HCT116 (cell line): ENCODE results near the gene SEC24C. TPM values are rescaled to one million over a fixed set of nuclear protein-coding genes. Genes with fewer than 3 reads are reported as not detected.

Source experiments
- ATAC-seq: fragments of 200-7000 bp; cut with Tn5 transposase; 2 replicates; pipeline ENCODE4 v1.9.1; 2020; ENCODE audit warnings: mild to moderate bottlenecking, moderate library complexity
- BruUV-seq: library from RNA; stranded (reverse); fragments of 400-500 nt; replicated peaks from 2 replicates; lab custom pipeline; 2021; lab: Mats Ljungman, UMichigan
- CTCF ChIA-PET: fragments of 300-600 bp; sonication (Branson Sonifier 250); formaldehyde crosslinking; loops from one replicate; lab custom pipeline; 2021; ENCODE audit warnings: antibody characterized with exemption; lab: Charles Lee
- POLR2A ChIA-PET: fragments of 300-600, 350-600 bp; sonication (Branson Sonifier 250); formaldehyde crosslinking; loops from one replicate; lab custom pipeline; 2021; ENCODE audit warnings: antibody characterized with exemption; lab: Charles Lee
- RAD21 ChIA-PET, 2 experiments: fragments of 300-600 bp; sonication (Branson Sonifier 250); formaldehyde crosslinking; loops; one replicate each; lab custom pipeline; 2023; ENCODE audit warnings: low total read pairs in 2 of 2; ENCODE audit not compliant: uncharacterized antibody in 2 of 2, unreplicated experiment in 2 of 2, low non-redundant PET in 1 of 2; lab: Charles Lee
- DNase-seq: peaks from one replicate; pipeline ENCODE4 v3.0.0-alpha.2; 2010; ENCODE audit warnings: low read depth, low spot score
- H2AFZ ChIP-seq: fragments of 200-600 bp; shearing (Covaris generic), sonication (generic); 2 replicates; pipeline ENCODE4 v1.6.1; 2017; ENCODE audit warnings: low read depth, mixed run types, mixed read lengths, antibody characterized with exemption, low read length; ENCODE audit not compliant: poor library complexity, severe bottlenecking
- H3K27ac ChIP-seq: 2 replicates; pipeline ENCODE4 v1.5.1; 2012; ENCODE audit warnings: low read depth, low read length
- H3K27me3 ChIP-seq: fragments of 200-600 bp; sonication (generic); 2 replicates; pipeline ENCODE4 v1.6.1; 2016; ENCODE audit warnings: mixed run types, low read length, mixed read lengths; ENCODE audit not compliant: insufficient read depth
- H3K36me3 ChIP-seq, 2 experiments: fragments of 200-500 bp in 1 of 2; fragments of 200-600 bp in 1 of 2; sonication (Bioruptor generic) in 1 of 2; sonication (generic) in 1 of 2; 2 replicates each; pipeline versions ENCODE4 v1.5.1 to v1.6.1; 2014 to 2016; ENCODE audit warnings: low read length in 2 of 2, inconsistent platforms in 1 of 2, mixed read lengths in 1 of 2, mixed run types in 1 of 2; ENCODE audit not compliant: insufficient read depth in 2 of 2, control insufficient read depth in 1 of 2
- H3K4me1 ChIP-seq, 2 experiments: fragments of 200-600 bp in 1 of 2; sonication (generic) in 1 of 2; 2 replicates each; pipeline versions ENCODE4 v1.5.1 to v1.6.1; 2012 to 2017; ENCODE audit warnings: low read length in 2 of 2, inconsistent platforms in 1 of 2, mild to moderate bottlenecking in 1 of 2, mixed read lengths in 1 of 2, mixed run types in 1 of 2, moderate library complexity in 1 of 2; ENCODE audit not compliant: insufficient read depth in 2 of 2, control insufficient read depth in 1 of 2
- H3K4me2 ChIP-seq: fragments of 200-600 bp; sonication (generic); 2 replicates; pipeline ENCODE4 v1.6.1; 2017; ENCODE audit warnings: mixed run types, low read length, mixed read lengths
- H3K4me3 ChIP-seq, 2 experiments: fragments of 200-600 bp in 1 of 2; sonication (generic) in 1 of 2; replicated peaks in 1 of 2; 2 replicates each; pipeline ENCODE4 v1.5.1; 2011 to 2016; ENCODE audit warnings: low read length in 2 of 2, control low read depth in 1 of 2, low read depth in 1 of 2, mild to moderate bottlenecking in 1 of 2, mixed read lengths in 1 of 2, mixed run types in 1 of 2
- H3K79me2 ChIP-seq: fragments of 200-600 bp; sonication (generic); 2 replicates; pipeline ENCODE4 v1.6.1; 2017; ENCODE audit warnings: mild to moderate bottlenecking, mixed run types, low read length, moderate library complexity, mixed read lengths; ENCODE audit not compliant: insufficient read depth
- H3K9ac ChIP-seq: fragments of 200-600 bp; sonication (generic); 2 replicates; pipeline ENCODE4 v1.6.1; 2016; ENCODE audit warnings: low read length, mixed read lengths
- H3K9me2 ChIP-seq: fragments of 200-600 bp; sonication (generic), shearing (Covaris generic); 2 replicates; pipeline ENCODE4 v1.6.1; 2017; ENCODE audit warnings: mixed run types, mild to moderate bottlenecking, moderate library complexity; ENCODE audit not compliant: insufficient read depth
- H3K9me3 ChIP-seq, 2 experiments: fragments of 200-500 bp in 1 of 2; fragments of 200-600 bp in 1 of 2; sonication (Bioruptor generic) in 1 of 2; sonication (generic) in 1 of 2; 2 replicates each; pipeline ENCODE4 v1.6.1; 2014 to 2017; ENCODE audit warnings: low read length in 2 of 2, mixed read lengths in 2 of 2, inconsistent platforms in 1 of 2, low read depth in 1 of 2, mild to moderate bottlenecking in 1 of 2, mixed run types in 1 of 2, moderate library complexity in 1 of 2; ENCODE audit not compliant: control insufficient read depth in 1 of 2, insufficient read depth in 1 of 2
- H4K20me1 ChIP-seq: fragments of 200-600 bp; sonication (generic), shearing (Covaris generic); 2 replicates; pipeline ENCODE4 v1.6.1; 2017; ENCODE audit warnings: mixed run types, mild to moderate bottlenecking, moderate library complexity; ENCODE audit not compliant: insufficient read depth
- ELF1 ChIP-seq: IDR thresholded peaks from 2 replicates; pipeline ENCODE4 v1.6.1; 2012; ENCODE audit warnings: low read depth, borderline replicate concordance
- MAX ChIP-seq: IDR thresholded peaks from 2 replicates; pipeline ENCODE4 v1.6.1; 2012
- YY1 ChIP-seq: IDR thresholded peaks from 2 replicates; pipeline ENCODE4 v1.6.1; 2011; ENCODE audit warnings: low read length, low read depth, moderate library complexity, mild to moderate bottlenecking; ENCODE audit not compliant: insufficient replicate concordance; ENCODE audit errors: extremely low read depth
- intact Hi-C: fragments of 100-400 bp; cut with micrococcal nuclease; formaldehyde crosslinking; loops from 2 replicates; pipeline ENCODE4 v1.10.0; 2022
- total RNA-seq: library from RNA; stranded (reverse); gene quantifications from one replicate; pipeline ENCODE4 v1.2.1, GENCODE V29; 2021; ENCODE audit not compliant: unreplicated experiment
- TF ChIP-seq, protein P1 (sequence below): IDR thresholded peaks from 2 replicates; pipeline ENCODE4 v1.6.1; 2012

SEC24C gene
- total RNA-seq, 1 experiment from 2014 or later, result 60.9 TPM

DNA sequence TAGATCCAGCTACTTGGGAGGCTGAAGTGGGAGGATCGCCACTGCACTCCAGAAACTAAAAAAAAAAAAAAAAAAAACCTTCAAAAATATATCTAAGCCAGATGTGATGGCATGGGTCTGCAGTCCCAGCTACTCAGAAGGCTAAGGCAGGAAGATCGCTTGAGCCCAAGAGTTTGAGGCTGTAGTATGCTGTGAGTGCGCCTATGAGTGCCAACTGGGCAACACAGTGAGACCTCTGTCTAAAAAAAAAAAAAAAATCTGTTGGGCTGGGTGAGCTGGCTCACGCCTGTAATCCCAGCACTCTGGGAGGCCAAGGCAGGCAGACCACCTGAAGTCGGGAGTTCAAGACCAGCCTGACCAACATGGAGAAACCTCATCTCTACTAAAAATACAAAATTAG, 34.8 kb downstream of the SEC24C start:
- no TSS peak for BruUV-seq
- no peak for DNase-seq
- no peaks in the 10 kb centered on the region for H3K9me3 ChIP-seq
- no peak for ATAC-seq
- H3K36me3 ChIP-seq, result peaks cover 14 to 18% of the 10 kb centered on the region in 2 experiments
- H3K27me3 ChIP-seq, result no peaks in the 10 kb centered on the region
- no peaks in the 10 kb centered on the region for H4K20me1 ChIP-seq
- RAD21 ChIA-PET, result no interaction called here
- intact Hi-C loops, result no loop called here
- no peak overlapping the region for H3K9ac ChIP-seq
- H3K27ac ChIP-seq, result no peak overlapping the region
- no peak for TF ChIP-seq YY1
- no peak for TF ChIP-seq ELF1
- TF ChIP-seq, all 23 proteins: peak for 0
- ChIA-PET POLR2A (interaction anchor here (0.6 kb wide), 1 partner anchor 24 kb away, joined by 3 read pairs; no protein-coding TSS in a partner anchor), CTCF (no interaction called here)
- Histone ChIP-seq H3K9me2 (no peaks in the 10 kb centered on the region), H3K4me2 (no peak overlapping the region), H3K4me1 (peaks cover 11 to 32% of the 10 kb centered on the region in 2 experiments), H2AFZ (no peak overlapping the region), H3K79me2 (peaks cover 78% of the 10 kb centered on the region), H3K4me3 (no peak overlapping the region)

DNA sequence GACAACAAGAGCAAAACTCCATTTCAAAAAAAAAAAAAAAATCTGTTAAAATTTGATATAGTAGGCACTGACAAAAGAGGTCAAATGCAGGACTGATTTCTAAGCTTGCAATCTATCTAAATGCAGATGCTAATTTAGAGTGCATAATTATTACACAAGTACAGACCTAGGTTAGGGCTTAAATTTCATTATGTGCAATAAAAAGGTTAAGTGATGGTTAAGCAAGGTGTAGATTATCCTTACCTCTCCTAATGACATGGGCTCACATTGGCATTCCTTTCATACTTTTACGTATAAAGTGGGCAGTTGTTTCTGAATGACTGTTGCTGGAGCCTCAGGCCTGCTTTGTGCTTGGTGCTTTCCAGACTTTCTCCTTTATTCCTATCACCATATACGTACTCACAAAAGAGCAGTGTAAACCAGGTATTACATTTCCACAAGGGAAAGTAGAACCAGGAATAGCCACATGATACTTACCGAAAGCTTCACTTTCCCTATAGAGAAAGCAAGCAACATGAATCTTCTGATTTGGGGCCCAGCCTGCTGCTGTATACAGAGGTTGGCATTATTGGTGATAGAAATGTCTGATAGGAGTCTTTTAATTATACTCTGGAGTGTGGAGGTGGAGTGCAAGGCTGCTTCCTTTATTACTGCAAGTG, 35.5 kb downstream of the SEC24C start:
- BruUV-seq, result no TSS peak
- POLR2A ChIA-PET, result interaction anchor here (2.5 kb wide), 1 partner anchor 7 kb away, joined by 27 read pairs; a partner anchor contains a TSS
- Histone ChIP-seq H3K9me2 (no peaks in the 10 kb centered on the region), H2AFZ (no peak overlapping the region), H3K79me2 (peaks cover 78% of the 10 kb centered on the region), H3K4me3 (no peak overlapping the region), H3K4me1 (peaks cover 11 to 28% of the 10 kb centered on the region in 2 experiments), H3K27ac (no peak overlapping the region), H3K4me2 (peak overlapping the region; percentile 76; the same call in 1 of the 2 replicates), H4K20me1 (no peaks in the 10 kb centered on the region), H3K9me3 (no peaks in the 10 kb centered on the region), H3K27me3 (no peaks in the 10 kb centered on the region), H3K36me3 (peaks cover 14 to 18% of the 10 kb centered on the region in 2 experiments), H3K9ac (no peak overlapping the region)
- CTCF ChIA-PET, result no interaction called here
- RAD21 ChIA-PET, result no interaction called here
- intact Hi-C loops, result no loop called here
- no peak for ATAC-seq
- 0 out of 2 replicates have a peak, but pooled peaks have one; percentile 12 for TF ChIP-seq MAX
- TF ChIP-seq, protein P1, sequence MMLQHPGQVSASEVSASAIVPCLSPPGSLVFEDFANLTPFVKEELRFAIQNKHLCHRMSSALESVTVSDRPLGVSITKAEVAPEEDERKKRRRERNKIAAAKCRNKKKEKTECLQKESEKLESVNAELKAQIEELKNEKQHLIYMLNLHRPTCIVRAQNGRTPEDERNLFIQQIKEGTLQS, result no peak
- DNase-seq, result no peak
